ENCODE results near the gene XXYLT1. TPM values are rescaled to one million over a fixed set of nuclear protein-coding genes. Genes with fewer than 3 reads are reported as not detected.

Gene XXYLT1
- total RNA-seq, 1 experiment from 2014 or later, result 10.9 TPM

DNA sequence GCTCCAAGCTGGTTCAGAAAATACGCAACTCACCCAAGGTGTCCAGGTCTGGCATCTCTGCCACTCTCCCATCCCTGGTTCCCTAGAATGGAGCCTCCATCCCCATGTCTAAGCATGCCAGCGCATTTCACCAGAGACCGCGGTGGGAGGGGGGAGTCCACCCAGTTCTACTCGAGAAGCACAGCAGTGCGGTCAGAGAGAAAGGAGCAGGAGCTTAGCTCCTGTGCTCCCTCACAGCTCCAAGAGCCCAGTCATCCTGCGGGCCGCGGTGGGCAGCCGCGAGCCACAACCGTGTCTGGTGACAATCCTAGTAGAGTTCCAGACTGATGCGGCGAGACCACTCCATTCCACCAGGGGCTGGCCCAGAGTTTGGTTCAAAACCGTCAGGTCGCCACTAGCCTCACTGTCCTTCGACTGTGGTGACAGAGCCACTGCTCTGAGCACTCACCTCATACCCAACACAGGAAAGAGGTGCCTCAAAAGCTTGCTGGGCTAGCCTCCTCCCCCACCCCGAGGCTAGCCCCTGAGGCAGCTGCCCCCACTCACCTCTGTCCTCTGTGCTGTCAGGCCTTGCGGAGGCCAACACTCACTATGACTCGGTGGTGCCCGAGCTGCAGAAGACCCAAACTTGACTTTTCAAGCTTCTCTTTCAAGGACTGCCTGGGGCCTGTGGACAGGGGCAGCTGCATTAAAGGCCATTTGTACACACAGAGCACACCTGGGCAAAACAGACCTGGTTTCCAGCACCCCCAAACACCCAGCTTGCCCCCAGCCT lies 185.4 kb downstream of the XXYLT1 start:
- ChIA-PET CTCF (no interaction called here), POLR2A (no interaction called here), RAD21 (ENCODE audit: low non-redundant PET in 1 of 2, low total read pairs in 2 of 2, uncharacterized antibody in 2 of 2, unreplicated experiment in 2 of 2) (no interaction called here)
- no peak overlapping the region for H3K4me2 ChIP-seq (ENCODE audit: low read length)
- H3K27ac ChIP-seq (ENCODE audit: low read depth, low read length), result no peak overlapping the region
- intact Hi-C loops (cut with micrococcal nuclease), result no loop called here
- H2AFZ ChIP-seq (ENCODE audit: low read depth, low read length, poor library complexity, severe bottlenecking), result no peak overlapping the region
- no peak overlapping the region for H3K4me3 ChIP-seq (replicated peaks in 1 of 2; ENCODE audit: low read depth in 1 of 2, low read length in 2 of 2)
- TF ChIP-seq CBX3 (IDR thresholded peaks at IDR 0.05; ENCODE audit: low read depth), result no peak
- TF ChIP-seq EZH2phosphoT487 (IDR thresholded peaks at IDR 0.05; ENCODE audit: borderline replicate concordance), result no peak
- no TSS peak for BruUV-seq (replicated peaks)
- peaks cover 2 to 4% of the 10 kb centered on the region in 2 experiments; a peak in 2 of 4 replicates for H3K4me1 ChIP-seq (ENCODE audit: control insufficient read depth in 1 of 2, insufficient read depth in 2 of 2, low read length in 2 of 2)
- no peaks in the 10 kb centered on the region for H3K79me2 ChIP-seq (ENCODE audit: insufficient read depth, low read length)
- no peaks in the 10 kb centered on the region for H3K9me3 ChIP-seq (ENCODE audit: control insufficient read depth in 1 of 2, insufficient read depth in 1 of 2, low read depth in 1 of 2, low read length in 2 of 2)
- no peaks in the 10 kb centered on the region for H3K9me2 ChIP-seq (ENCODE audit: insufficient read depth)
- ATAC-seq, result no peak
- no peaks in the 10 kb centered on the region for H4K20me1 ChIP-seq (ENCODE audit: insufficient read depth)
- no peak overlapping the region for H3K9ac ChIP-seq (ENCODE audit: low read length)
- H3K27me3 ChIP-seq (ENCODE audit: insufficient read depth, low read length), result no peaks in the 10 kb centered on the region
- DNase-seq (ENCODE audit: low read depth, low spot score), result no peak
- H3K36me3 ChIP-seq (ENCODE audit: control insufficient read depth in 1 of 2, insufficient read depth in 2 of 2, low read length in 2 of 2), result no peaks in the 10 kb centered on the region

DNA sequence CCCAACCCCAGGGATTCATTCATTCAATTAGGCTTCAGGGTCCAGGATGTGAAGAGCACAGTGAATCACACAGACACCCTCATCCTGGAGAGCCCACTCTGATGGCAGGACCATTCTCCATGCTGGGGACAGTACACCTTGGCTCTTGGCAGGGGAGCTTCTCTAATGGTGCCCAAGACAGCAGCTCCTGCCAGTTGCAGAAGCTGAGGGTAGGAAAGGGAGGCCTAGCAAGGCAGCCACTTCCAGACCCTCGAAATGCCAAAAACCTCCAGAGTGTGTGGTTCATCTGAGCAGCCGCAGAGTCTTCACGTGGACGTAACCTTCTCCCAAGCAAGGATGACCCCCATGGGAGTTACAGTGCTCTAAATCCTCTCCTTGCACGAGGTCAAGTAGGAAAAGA lies 186.2 kb downstream of the XXYLT1 start:
- H3K79me2 ChIP-seq (ENCODE audit: insufficient read depth, low read length), result no peaks in the 10 kb centered on the region
- H3K27me3 ChIP-seq (ENCODE audit: insufficient read depth, low read length), result no peaks in the 10 kb centered on the region
- POLR2A ChIA-PET, result no interaction called here
- no peak overlapping the region for H3K4me3 ChIP-seq (replicated peaks in 1 of 2; ENCODE audit: low read depth in 1 of 2, low read length in 2 of 2)
- H3K27ac ChIP-seq (ENCODE audit: low read depth, low read length), result no peak overlapping the region
- H3K4me2 ChIP-seq (ENCODE audit: low read length), result no peak overlapping the region
- no peak overlapping the region for H3K9ac ChIP-seq (ENCODE audit: low read length)
- no peak overlapping the region for H2AFZ ChIP-seq (ENCODE audit: low read depth, low read length, poor library complexity, severe bottlenecking)
- CTCF ChIA-PET, result no interaction called here
- H3K4me1 ChIP-seq (ENCODE audit: control insufficient read depth in 1 of 2, insufficient read depth in 2 of 2, low read length in 2 of 2), result peaks cover 2 to 4% of the 10 kb centered on the region in 2 experiments; a peak in 2 of 4 replicates
- intact Hi-C loops (cut with micrococcal nuclease), result no loop called here
- H3K9me2 ChIP-seq (ENCODE audit: insufficient read depth), result no peaks in the 10 kb centered on the region
- H4K20me1 ChIP-seq (ENCODE audit: insufficient read depth), result no peaks in the 10 kb centered on the region
- H3K9me3 ChIP-seq (ENCODE audit: control insufficient read depth in 1 of 2, insufficient read depth in 1 of 2, low read depth in 1 of 2, low read length in 2 of 2), result no peaks in the 10 kb centered on the region
- BruUV-seq (replicated peaks), result no TSS peak
- RAD21 ChIA-PET (ENCODE audit: low non-redundant PET in 1 of 2, low total read pairs in 2 of 2, uncharacterized antibody in 2 of 2, unreplicated experiment in 2 of 2), result no interaction called here
- H3K36me3 ChIP-seq (ENCODE audit: control insufficient read depth in 1 of 2, insufficient read depth in 2 of 2, low read length in 2 of 2), result no peaks in the 10 kb centered on the region
- DNase-seq (ENCODE audit: low read depth, low spot score), result no peak
- no peak for ATAC-seq
- TF ChIP-seq SIN3A (IDR thresholded peaks at IDR 0.05; ENCODE audit: low read depth) (no peak), JUND (IDR thresholded peaks at IDR 0.05) (no peak), ZFX (IDR thresholded peaks at IDR 0.05) (no peak), EGR1 (IDR thresholded peaks at IDR 0.05; ENCODE audit: low read depth) (no peak), POLR2AphosphoS5 (IDR thresholded peaks at IDR 0.05; ENCODE audit: low read depth, low read length) (no peak), RAD21 (IDR thresholded peaks at IDR 0.05; ENCODE audit: low read depth) (no peak), SP1 (IDR thresholded peaks at IDR 0.05; ENCODE audit: low read depth) (no peak), CEBPB (IDR thresholded peaks at IDR 0.05; ENCODE audit: low read depth) (no peak), POLR2A (IDR thresholded peaks at IDR 0.05; ENCODE audit: borderline replicate concordance, extremely low read depth, insufficient read depth, insufficient read length) (no peak), ZNF274 (IDR thresholded peaks at IDR 0.05; ENCODE audit: low read depth, low read length) (no peak)
- TF ChIP-seq, protein P1, sequence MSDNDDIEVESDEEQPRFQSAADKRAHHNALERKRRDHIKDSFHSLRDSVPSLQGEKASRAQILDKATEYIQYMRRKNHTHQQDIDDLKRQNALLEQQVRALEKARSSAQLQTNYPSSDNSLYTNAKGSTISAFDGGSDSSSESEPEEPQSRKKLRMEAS (IDR thresholded peaks at IDR 0.05), result no peak
- TF ChIP-seq, protein P2, sequence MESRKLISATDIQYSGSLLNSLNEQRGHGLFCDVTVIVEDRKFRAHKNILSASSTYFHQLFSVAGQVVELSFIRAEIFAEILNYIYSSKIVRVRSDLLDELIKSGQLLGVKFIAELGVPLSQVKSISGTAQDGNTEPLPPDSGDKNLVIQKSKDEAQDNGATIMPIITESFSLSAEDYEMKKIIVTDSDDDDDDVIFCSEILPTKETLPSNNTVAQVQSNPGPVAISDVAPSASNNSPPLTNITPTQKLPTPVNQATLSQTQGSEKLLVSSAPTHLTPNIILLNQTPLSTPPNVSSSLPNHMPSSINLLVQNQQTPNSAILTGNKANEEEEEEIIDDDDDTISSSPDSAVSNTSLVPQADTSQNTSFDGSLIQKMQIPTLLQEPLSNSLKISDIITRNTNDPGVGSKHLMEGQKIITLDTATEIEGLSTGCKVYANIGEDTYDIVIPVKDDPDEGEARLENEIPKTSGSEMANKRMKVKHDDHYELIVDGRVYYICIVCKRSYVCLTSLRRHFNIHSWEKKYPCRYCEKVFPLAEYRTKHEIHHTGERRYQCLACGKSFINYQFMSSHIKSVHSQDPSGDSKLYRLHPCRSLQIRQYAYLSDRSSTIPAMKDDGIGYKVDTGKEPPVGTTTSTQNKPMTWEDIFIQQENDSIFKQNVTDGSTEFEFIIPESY (IDR thresholded peaks at IDR 0.05; ENCODE audit: extremely low read depth, insufficient replicate concordance, low read length), result no peak
- TF ChIP-seq, protein P3, sequence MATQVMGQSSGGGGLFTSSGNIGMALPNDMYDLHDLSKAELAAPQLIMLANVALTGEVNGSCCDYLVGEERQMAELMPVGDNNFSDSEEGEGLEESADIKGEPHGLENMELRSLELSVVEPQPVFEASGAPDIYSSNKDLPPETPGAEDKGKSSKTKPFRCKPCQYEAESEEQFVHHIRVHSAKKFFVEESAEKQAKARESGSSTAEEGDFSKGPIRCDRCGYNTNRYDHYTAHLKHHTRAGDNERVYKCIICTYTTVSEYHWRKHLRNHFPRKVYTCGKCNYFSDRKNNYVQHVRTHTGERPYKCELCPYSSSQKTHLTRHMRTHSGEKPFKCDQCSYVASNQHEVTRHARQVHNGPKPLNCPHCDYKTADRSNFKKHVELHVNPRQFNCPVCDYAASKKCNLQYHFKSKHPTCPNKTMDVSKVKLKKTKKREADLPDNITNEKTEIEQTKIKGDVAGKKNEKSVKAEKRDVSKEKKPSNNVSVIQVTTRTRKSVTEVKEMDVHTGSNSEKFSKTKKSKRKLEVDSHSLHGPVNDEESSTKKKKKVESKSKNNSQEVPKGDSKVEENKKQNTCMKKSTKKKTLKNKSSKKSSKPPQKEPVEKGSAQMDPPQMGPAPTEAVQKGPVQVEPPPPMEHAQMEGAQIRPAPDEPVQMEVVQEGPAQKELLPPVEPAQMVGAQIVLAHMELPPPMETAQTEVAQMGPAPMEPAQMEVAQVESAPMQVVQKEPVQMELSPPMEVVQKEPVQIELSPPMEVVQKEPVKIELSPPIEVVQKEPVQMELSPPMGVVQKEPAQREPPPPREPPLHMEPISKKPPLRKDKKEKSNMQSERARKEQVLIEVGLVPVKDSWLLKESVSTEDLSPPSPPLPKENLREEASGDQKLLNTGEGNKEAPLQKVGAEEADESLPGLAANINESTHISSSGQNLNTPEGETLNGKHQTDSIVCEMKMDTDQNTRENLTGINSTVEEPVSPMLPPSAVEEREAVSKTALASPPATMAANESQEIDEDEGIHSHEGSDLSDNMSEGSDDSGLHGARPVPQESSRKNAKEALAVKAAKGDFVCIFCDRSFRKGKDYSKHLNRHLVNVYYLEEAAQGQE (IDR thresholded peaks at IDR 0.05; ENCODE audit: low read depth), result no peak

Data from HCT116 (cell line).